Endothelial cell of umbilical vein (primary cell): ENCODE measurements around the gene BOLA2B. TPM values are rescaled to one million over a fixed set of nuclear protein-coding genes. Genes with fewer than 3 reads are reported as not detected.

ENCODE experiments used
- BruUV-seq: library from RNA; stranded (reverse); fragments of 400-500 nt; replicated peaks from 2 replicates; lab custom pipeline; 2021; lab: Mats Ljungman, UMichigan
- CTCF ChIA-PET: fragments of 300-600, 350-600 bp; sonication (Branson Sonifier 250); formaldehyde crosslinking; loops from one replicate; lab custom pipeline; 2021; ENCODE audit warnings: antibody characterized with exemption, inconsistent platforms; lab: Charles Lee
- POLR2A ChIA-PET: fragments of 300-600, 350-600 bp; sonication (Branson Sonifier 250); formaldehyde crosslinking; loops from one replicate; lab custom pipeline; 2021; ENCODE audit warnings: antibody characterized with exemption, inconsistent platforms; lab: Charles Lee
- DNase-seq: peaks from one replicate; pipeline ENCODE4 v3.0.0-alpha.2; 2011; ENCODE audit warnings: low read depth, low spot score
- FAIRE-seq: peaks from 2 replicates; lab custom pipeline; 2011; peaks lifted over from hg19 to GRCh38; lab: Jason Lieb, UNC
- H2AFZ ChIP-seq: 2 replicates; pipeline ENCODE4 v1.6.0; 2012; ENCODE audit warnings: low read depth, low read length, control low read depth, inconsistent platforms
- H3K27ac ChIP-seq: 2 replicates; pipeline ENCODE4 v1.5.1; 2011; ENCODE audit warnings: low read depth, mild to moderate bottlenecking, control low read depth, low read length, moderate library complexity; ENCODE audit not compliant: insufficient read depth
- H3K27me3 ChIP-seq, 2 experiments: 2 replicates each; pipeline versions ENCODE4 v1.6.0 to v1.6.1; 2011; ENCODE audit warnings: low read length in 2 of 2, mixed read lengths in 1 of 2; ENCODE audit not compliant: control insufficient read depth in 2 of 2, insufficient read depth in 2 of 2
- H3K36me3 ChIP-seq, 2 experiments: 2 replicates in 1 of 2; 3 replicates in 1 of 2; pipeline ENCODE4 v1.5.1; 2011; ENCODE audit warnings: low read length in 2 of 2, mild to moderate bottlenecking in 1 of 2, moderate library complexity in 1 of 2; ENCODE audit not compliant: control insufficient read depth in 2 of 2, insufficient read depth in 2 of 2; ENCODE audit errors: extremely low read depth in 1 of 2
- H3K4me1 ChIP-seq: 3 replicates; pipeline ENCODE4 v1.5.1; 2011; ENCODE audit warnings: mild to moderate bottlenecking, low read length; ENCODE audit not compliant: control insufficient read depth, insufficient read depth; ENCODE audit errors: extremely low read depth
- H3K4me2 ChIP-seq: 2 replicates; pipeline ENCODE4 v1.6.1; 2011; ENCODE audit warnings: low read length, control low read depth, mixed read lengths; ENCODE audit not compliant: insufficient read depth
- H3K4me3 ChIP-seq, 3 experiments: fragments of 200-600 bp in 1 of 3; sonication (generic), shearing (Covaris generic) in 1 of 3; replicated peaks in 1 of 3; 2 replicates each; pipeline ENCODE4 v1.5.1; 2011 to 2016; ENCODE audit warnings: control low read depth in 3 of 3, low read length in 3 of 3, mild to moderate bottlenecking in 2 of 3, inconsistent platforms in 1 of 3, low read depth in 1 of 3, moderate library complexity in 1 of 3; ENCODE audit not compliant: insufficient read depth in 1 of 3
- H3K79me2 ChIP-seq: 2 replicates; pipeline ENCODE4 v1.6.0; 2012; ENCODE audit warnings: low read length, inconsistent platforms; ENCODE audit not compliant: control insufficient read depth, insufficient read depth
- H3K9ac ChIP-seq: replicated peaks from 2 replicates; pipeline ENCODE3; 2011; ENCODE audit warnings: low read length, control low read depth; ENCODE audit not compliant: insufficient read depth; ENCODE audit errors: extremely low read depth
- H3K9me1 ChIP-seq: replicated peaks from 3 replicates; pipeline ENCODE4 v1.6.0; 2011; ENCODE audit warnings: mild to moderate bottlenecking, low read length; ENCODE audit not compliant: control insufficient read depth, insufficient read depth; ENCODE audit errors: extremely low read depth
- H3K9me3 ChIP-seq: replicated peaks from 2 replicates; pipeline ENCODE4 v1.5.1; 2012; ENCODE audit warnings: low read length, inconsistent platforms; ENCODE audit not compliant: control insufficient read depth, insufficient read depth
- H4K20me1 ChIP-seq: replicated peaks from 2 replicates; pipeline ENCODE3; 2011; ENCODE audit warnings: mild to moderate bottlenecking, low read length; ENCODE audit not compliant: control insufficient read depth, insufficient read depth; ENCODE audit errors: extremely low read depth
- CTCF ChIP-seq, 2 donors: IDR thresholded peaks; 1 replicate in 1 of 2; 2 replicates in 1 of 2; pipeline ENCODE4 v1.5.1; 2011; ENCODE audit warnings: low read length in 2 of 2, mild to moderate bottlenecking in 2 of 2, moderate library complexity in 2 of 2, control low read depth in 1 of 2, inconsistent platforms in 1 of 2, low read depth in 1 of 2; ENCODE audit not compliant: insufficient read depth in 1 of 2; ENCODE audit errors: extremely low read depth in 1 of 2
- EZH2 ChIP-seq: IDR thresholded peaks from 2 replicates; pipeline ENCODE4 v1.6.1; 2012; ENCODE audit warnings: borderline replicate concordance, low read depth, mild to moderate bottlenecking, moderate library complexity, low read length, inconsistent platforms; ENCODE audit not compliant: severe bottlenecking
- FOS ChIP-seq: IDR thresholded peaks from 2 replicates; pipeline ENCODE4 v1.6.1; 2011; ENCODE audit warnings: mild to moderate bottlenecking, low read length, moderate library complexity, borderline replicate concordance; ENCODE audit not compliant: insufficient read depth
- GATA2 ChIP-seq: IDR thresholded peaks from 2 replicates; pipeline ENCODE4 v1.7.0; 2011; ENCODE audit warnings: low read depth, mild to moderate bottlenecking, moderate library complexity, mixed read lengths, low read length; ENCODE audit not compliant: insufficient read length, insufficient read depth
- JUN ChIP-seq: IDR thresholded peaks from 2 replicates; pipeline ENCODE4 v1.6.1; 2011; ENCODE audit warnings: borderline replicate concordance, low read depth; ENCODE audit not compliant: insufficient read length, insufficient read depth
- MAX ChIP-seq: IDR thresholded peaks from 2 replicates; pipeline ENCODE4 v1.6.1; 2011; ENCODE audit not compliant: insufficient read depth, insufficient read length
- MYC ChIP-seq: IDR thresholded peaks from one replicate; pipeline ENCODE4 v1.6.1; 2011; ENCODE audit warnings: mild to moderate bottlenecking, low read depth, low read length
- POLR2A ChIP-seq: IDR thresholded peaks from 2 replicates; pipeline ENCODE4 v1.6.1; 2012; ENCODE audit warnings: low read depth, mild to moderate bottlenecking, control low read depth, low read length
- POLR2AphosphoS5 ChIP-seq: IDR thresholded peaks from 2 replicates; pipeline ENCODE4 v1.6.1; 2012; ENCODE audit warnings: low read depth, mild to moderate bottlenecking, control low read depth, low read length, moderate library complexity; ENCODE audit not compliant: insufficient read depth
- dilution Hi-C: fragments of 300-500 bp; cut with MboI; formaldehyde crosslinking; loops from one replicate; pipeline ENCODE4 v1.15.0; 2019; ENCODE audit warnings: low sequenced_read_pairs; ENCODE audit not compliant: extremely low pct_ligation_motif_present
- intact Hi-C: fragments of 100-400 bp; cut with micrococcal nuclease; formaldehyde crosslinking; loops from one replicate; pipeline ENCODE4 v1.10.0; 2022
- polyA plus RNA-seq, 4 experiments: library from polyadenylated mRNA; depleted of rRNA in 3 of 4; stranded (reverse) in 3 of 4; unstranded in 1 of 4; fragments of >200 nt; gene quantifications; 2 replicates each; pipeline versions ENCODE4 v1.2.1 to v1.2.3, GENCODE V29; 2011 to 2012; ENCODE audit warnings: missing spikeins in 1 of 4
- total RNA-seq: library from RNA; stranded (reverse); gene quantifications from 2 replicates; pipeline ENCODE4 v1.2.3, GENCODE V29; 2021

BOLA2B gene
- total and polyA plus RNA-seq, 2 donors (not counting 3 experiments of a cell fraction or from before 2014, with no cell fraction given): 161 to 354 TPM

GRCh38 chr16:30144917-30145316 is 48.5 kb downstream of the BOLA2B start:
- no peaks in the 10 kb centered on the region for H3K27me3 ChIP-seq
- H3K9me3 ChIP-seq: no peaks in the 10 kb centered on the region
- TF ChIP-seq FOS (no peak), GATA2 (no peak)
- intact Hi-C loops: no loop called here
- no TSS peak for BruUV-seq
- no peak overlapping the region for H2AFZ ChIP-seq
- H3K79me2 ChIP-seq: no peaks in the 10 kb centered on the region
- no peaks in the 10 kb centered on the region for H4K20me1 ChIP-seq
- H3K9me1 ChIP-seq: no peaks in the 10 kb centered on the region
- ChIA-PET CTCF (no interaction called here), POLR2A (no interaction called here)
- no peak overlapping the region for H3K4me2 ChIP-seq
- no peak overlapping the region for H3K4me3 ChIP-seq
- no peak overlapping the region for H3K9ac ChIP-seq
- H3K4me1 ChIP-seq: no peaks in the 10 kb centered on the region
- DNase-seq: no peak
- dilution Hi-C loops: no loop called here
- no peak for FAIRE-seq
- H3K27ac ChIP-seq: no peak overlapping the region
- H3K36me3 ChIP-seq: no peaks in the 10 kb centered on the region

GRCh38 chr16:30144017-30144416 is 49.4 kb downstream of the BOLA2B start:
- Histone ChIP-seq H2AFZ (no peak overlapping the region), H4K20me1 (no peaks in the 10 kb centered on the region), H3K4me3 (no peak overlapping the region), H3K4me2 (no peak overlapping the region), H3K27me3 (no peaks in the 10 kb centered on the region), H3K9ac (no peak overlapping the region), H3K9me1 (no peaks in the 10 kb centered on the region), H3K79me2 (no peaks in the 10 kb centered on the region), H3K4me1 (no peaks in the 10 kb centered on the region), H3K27ac (no peak overlapping the region), H3K36me3 (no peaks in the 10 kb centered on the region), H3K9me3 (no peaks in the 10 kb centered on the region)
- intact Hi-C loops: no loop called here
- no TSS peak for BruUV-seq
- ChIA-PET CTCF (no interaction called here), POLR2A (no interaction called here)
- FAIRE-seq (no peak), DNase-seq (no peak)
- dilution Hi-C loops: no loop called here
- TF ChIP-seq EZH2 (no peak), CTCF (IDR thresholded peaks at IDR 0.05; ENCODE audit: extremely low read depth in 1 of 2, insufficient read depth in 1 of 2, low read depth in 1 of 2, low read length in 2 of 2) (no peak), GATA2 (no peak), JUN (no peak), MAX (no peak), FOS (no peak), POLR2A (no peak), MYC (no peak), POLR2AphosphoS5 (no peak)
